DMS 273 (cell line): Measurements from ENCODE around the gene SLFN14.
"Not testable (repeated sequence)": the region's sequence is repeated elsewhere in the genome, so short reads cannot be mapped to it uniquely, and the experiment has no call there.

Source experiments
- DNase-seq: peaks from one replicate; lab custom pipeline; 2025; ENCODE audit not compliant: unreplicated experiment; lab: John Stamatoyannopoulos, UW

Gene SLFN14

GRCh38 chr17:35523296-35523695, 37.3 kb downstream of the SLFN14 start:
- DNase-seq: no peak

GRCh38 chr17:35521654-35522256, 38.9 kb downstream of the SLFN14 start:
- not testable (repeated sequence) for DNase-seq

GRCh38 chr17:35521150-35521549, 39.5 kb downstream of the SLFN14 start:
- no peak for DNase-seq

GRCh38 chr17:35519906-35520442, 40.6 kb downstream of the SLFN14 start:
- no peak for DNase-seq

GRCh38 chr17:35519439-35519838, 41.2 kb downstream of the SLFN14 start:
- DNase-seq: no peak

- DNase-seq: not testable (repeated sequence)
Observed at GRCh38 chr17:35518431-35518830, 42.2 kb downstream of the SLFN14 start.

- no peak for DNase-seq
Observed at GRCh38 chr17:35515027-35515426, 45.6 kb downstream of the SLFN14 start.

GRCh38 chr17:35514564-35514963, 46.1 kb downstream of the SLFN14 start:
- peak; percentile 32 for DNase-seq
